Vagina (tissue), 2 donors: Measurements from ENCODE around the gene TGFA. TPM values are rescaled to one million over a fixed set of nuclear protein-coding genes. Genes with fewer than 3 reads are reported as not detected.

Experiments
- DNase-seq, 2 donors: peaks; one replicate each; pipeline ENCODE4 v3.0.0-alpha.2; 2017; ENCODE audit errors: extremely low spot score in 2 of 2
- H3K27ac ChIP-seq: fragments of 200-600 bp; sonication (generic); one replicate; pipeline ENCODE4 v1.5.1; 2019
- H3K27me3 ChIP-seq: fragments of 200-600 bp; sonication (generic); one replicate; pipeline ENCODE4 v1.5.1; 2019
- H3K36me3 ChIP-seq, 2 donors: fragments of 200-600 bp; sonication (generic); one replicate each; pipeline ENCODE4 v1.5.1; 2017 to 2019
- H3K4me1 ChIP-seq: fragments of 200-600 bp; sonication (generic); one replicate; pipeline ENCODE4 v1.5.1; 2019
- H3K4me3 ChIP-seq, 2 donors: fragments of 200-600 bp; sonication (generic); 1 replicate in 1 of 2; 2 replicates in 1 of 2; pipeline ENCODE4 v1.5.1; 2016 to 2019
- H3K9me3 ChIP-seq: fragments of 200-600 bp; sonication (generic); one replicate; pipeline ENCODE4 v1.5.1; 2019
- POLR2A ChIP-seq, 2 donors: fragments of 450-650 bp; IDR thresholded peaks; one replicate each; pipeline ENCODE4 v1.6.1; 2017; ENCODE audit warnings: antibody characterized with exemption in 2 of 2, mild to moderate bottlenecking in 2 of 2, moderate library complexity in 2 of 2
- POLR2AphosphoS5 ChIP-seq, 2 donors: sonication (generic); formaldehyde crosslinking; IDR thresholded peaks; one replicate each; pipeline ENCODE4 v1.9.0; 2017; ENCODE audit warnings: antibody characterized with exemption in 2 of 2, mild to moderate bottlenecking in 2 of 2, low read depth in 1 of 2; ENCODE audit not compliant: insufficient read depth in 1 of 2
- intact Hi-C: fragments of 100-400 bp; cut with DNase I; formaldehyde crosslinking; loops from one replicate; pipeline ENCODE4 v1.15.1; 2023
- total RNA-seq: library from RNA; depleted of rRNA; stranded (reverse); fragments of >200 nt; gene quantifications from one replicate; pipeline ENCODE4 v1.2.3, GENCODE V29; 2016
- TF ChIP-seq, protein P1 (sequence below), 3 experiments: fragments of 450-650 bp in 2 of 3; fragments of 200-600 bp in 1 of 3; sonication (generic) in 1 of 3; IDR thresholded peaks; one replicate each; pipeline ENCODE4 v1.5.1; 2017 to 2019; ENCODE audit warnings: antibody characterized with exemption in 3 of 3, mild to moderate bottlenecking in 2 of 3, moderate library complexity in 2 of 3

Gene TGFA
- total RNA-seq, 1 donor from 2014 or later: 27.7 TPM

DNA sequence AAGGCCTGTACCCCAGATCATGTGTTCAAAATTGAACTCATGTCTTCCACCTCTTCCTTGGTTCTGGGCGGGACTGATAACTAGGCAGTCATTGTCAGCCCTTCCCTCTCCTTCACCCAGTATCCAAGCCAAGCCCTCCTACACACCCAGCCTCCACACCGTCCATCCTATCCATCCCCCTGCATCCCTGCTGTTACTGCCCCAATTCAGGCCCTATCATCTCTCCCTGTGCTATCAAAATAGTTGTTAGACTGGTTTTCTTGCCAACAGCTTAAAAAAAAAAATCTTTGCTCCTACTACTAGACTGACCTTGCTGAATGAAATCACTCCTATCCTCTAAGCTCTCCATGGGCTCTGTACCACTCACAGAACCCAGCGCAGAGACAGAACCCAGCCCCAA is 32.8 kb downstream of the TGFA start:
- Histone ChIP-seq H3K9me3 (no peaks in the 10 kb centered on the region), H3K4me3 (no peak overlapping the region), H3K36me3 (no peaks in the 10 kb centered on the region), H3K27me3 (no peaks in the 10 kb centered on the region), H3K4me1 (peaks cover 36% of the 10 kb centered on the region), H3K27ac (no peak overlapping the region)
- peak in 1 of 2 donors; percentile 42 for DNase-seq
- TF ChIP-seq, protein P1, sequence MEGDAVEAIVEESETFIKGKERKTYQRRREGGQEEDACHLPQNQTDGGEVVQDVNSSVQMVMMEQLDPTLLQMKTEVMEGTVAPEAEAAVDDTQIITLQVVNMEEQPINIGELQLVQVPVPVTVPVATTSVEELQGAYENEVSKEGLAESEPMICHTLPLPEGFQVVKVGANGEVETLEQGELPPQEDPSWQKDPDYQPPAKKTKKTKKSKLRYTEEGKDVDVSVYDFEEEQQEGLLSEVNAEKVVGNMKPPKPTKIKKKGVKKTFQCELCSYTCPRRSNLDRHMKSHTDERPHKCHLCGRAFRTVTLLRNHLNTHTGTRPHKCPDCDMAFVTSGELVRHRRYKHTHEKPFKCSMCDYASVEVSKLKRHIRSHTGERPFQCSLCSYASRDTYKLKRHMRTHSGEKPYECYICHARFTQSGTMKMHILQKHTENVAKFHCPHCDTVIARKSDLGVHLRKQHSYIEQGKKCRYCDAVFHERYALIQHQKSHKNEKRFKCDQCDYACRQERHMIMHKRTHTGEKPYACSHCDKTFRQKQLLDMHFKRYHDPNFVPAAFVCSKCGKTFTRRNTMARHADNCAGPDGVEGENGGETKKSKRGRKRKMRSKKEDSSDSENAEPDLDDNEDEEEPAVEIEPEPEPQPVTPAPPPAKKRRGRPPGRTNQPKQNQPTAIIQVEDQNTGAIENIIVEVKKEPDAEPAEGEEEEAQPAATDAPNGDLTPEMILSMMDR (IDR thresholded peaks at IDR 0.05): no peak
- TF ChIP-seq POLR2A (IDR thresholded peaks at IDR 0.05) (no peak), POLR2AphosphoS5 (IDR thresholded peaks at IDR 0.05; ENCODE audit: insufficient read depth in 1 of 2, low read depth in 1 of 2) (no peak)
- intact Hi-C loops: no loop called here

DNA sequence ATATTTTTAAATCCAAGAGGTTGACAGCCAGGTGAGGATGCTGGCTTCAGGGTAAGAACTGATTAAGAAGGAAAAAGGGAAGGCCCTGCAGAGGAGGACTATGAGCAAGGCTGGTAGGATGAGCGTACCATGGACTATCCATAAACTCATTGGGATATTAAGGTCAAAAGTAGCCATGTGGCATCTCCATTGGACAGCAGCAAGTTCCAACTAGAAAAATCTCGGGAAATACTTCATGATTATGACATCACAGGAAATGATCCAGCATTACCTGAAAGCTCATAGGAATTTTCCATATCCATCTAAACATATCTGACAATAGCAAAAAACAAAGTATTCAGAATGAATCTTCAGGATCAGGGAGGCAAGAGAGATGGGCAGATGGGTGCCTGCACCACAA is 34.2 kb downstream of the TGFA start:
- TF ChIP-seq POLR2A (IDR thresholded peaks at IDR 0.05) (no peak), POLR2AphosphoS5 (IDR thresholded peaks at IDR 0.05; ENCODE audit: insufficient read depth in 1 of 2, low read depth in 1 of 2) (no peak)
- TF ChIP-seq, protein P1 (IDR thresholded peaks at IDR 0.05): no peak
- H3K27ac ChIP-seq: no peak overlapping the region
- no peaks in the 10 kb centered on the region for H3K9me3 ChIP-seq
- peak in 1 of 2 donors; percentile 16 for DNase-seq
- intact Hi-C loops: no loop called here
- peaks cover 34% of the 10 kb centered on the region for H3K4me1 ChIP-seq
- no peaks in the 10 kb centered on the region for H3K27me3 ChIP-seq
- H3K4me3 ChIP-seq: no peak overlapping the region
- no peaks in the 10 kb centered on the region for H3K36me3 ChIP-seq

DNA sequence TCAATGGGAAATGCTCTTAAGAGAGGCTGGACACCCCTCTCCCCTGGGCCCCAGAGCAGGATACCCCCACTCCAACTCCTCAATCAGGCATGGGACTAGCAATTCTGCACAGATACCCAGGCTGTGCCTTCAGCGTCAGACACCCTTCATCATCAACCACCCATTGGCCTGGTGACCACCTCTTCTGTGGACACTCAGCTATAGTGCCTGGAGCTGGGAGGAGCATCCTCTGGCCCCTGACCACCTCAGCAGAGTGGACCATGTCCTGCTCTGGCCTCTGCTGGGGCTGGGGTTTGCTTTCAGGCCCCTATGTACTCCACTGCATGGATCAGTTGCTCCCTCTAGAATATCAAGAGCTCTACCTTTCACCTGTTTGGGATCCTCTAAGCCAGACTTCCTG is 35.1 kb downstream of the TGFA start:
- Histone ChIP-seq H3K4me1 (peaks cover 25% of the 10 kb centered on the region), H3K9me3 (no peaks in the 10 kb centered on the region), H3K36me3 (no peaks in the 10 kb centered on the region), H3K27me3 (no peaks in the 10 kb centered on the region), H3K27ac (no peak overlapping the region), H3K4me3 (no peak overlapping the region)
- TF ChIP-seq POLR2A (IDR thresholded peaks at IDR 0.05) (no peak), POLR2AphosphoS5 (IDR thresholded peaks at IDR 0.05; ENCODE audit: insufficient read depth in 1 of 2, low read depth in 1 of 2) (no peak)
- TF ChIP-seq, protein P1 (IDR thresholded peaks at IDR 0.05): no peak
- intact Hi-C loops: no loop called here
- DNase-seq: peak in 1 of 2 donors; percentile 49

DNA sequence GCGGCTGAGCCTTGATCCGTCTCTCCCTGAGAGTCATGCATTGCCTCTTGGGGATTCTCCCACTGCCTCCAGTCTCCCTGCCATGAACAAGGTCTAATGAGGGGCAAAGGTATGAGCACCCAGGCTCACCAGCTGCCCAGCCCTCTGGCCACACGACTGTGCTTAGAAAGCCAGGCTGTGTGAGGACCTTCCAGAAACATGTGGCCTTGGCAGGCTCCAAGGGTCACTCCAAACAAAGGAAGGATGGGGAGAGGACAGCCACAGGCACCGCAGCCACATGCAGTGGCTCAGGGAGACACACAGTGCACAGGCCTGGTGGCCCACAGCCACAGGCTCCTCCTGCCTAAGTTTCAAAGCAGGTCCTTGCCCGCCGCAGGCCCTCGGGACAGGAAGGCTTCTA is 35.8 kb downstream of the TGFA start:
- H3K36me3 ChIP-seq: no peaks in the 10 kb centered on the region
- H3K4me3 ChIP-seq: no peak overlapping the region
- H3K27ac ChIP-seq: no peak overlapping the region
- intact Hi-C loops: no loop called here
- TF ChIP-seq, protein P1 (IDR thresholded peaks at IDR 0.05): no peak
- TF ChIP-seq POLR2A (IDR thresholded peaks at IDR 0.05): no peak
- no peak for TF ChIP-seq POLR2AphosphoS5 (IDR thresholded peaks at IDR 0.05; ENCODE audit: insufficient read depth in 1 of 2, low read depth in 1 of 2)
- peaks cover 21% of the 10 kb centered on the region for H3K4me1 ChIP-seq
- H3K27me3 ChIP-seq: no peaks in the 10 kb centered on the region
- H3K9me3 ChIP-seq: no peaks in the 10 kb centered on the region
- no peak for DNase-seq

DNA sequence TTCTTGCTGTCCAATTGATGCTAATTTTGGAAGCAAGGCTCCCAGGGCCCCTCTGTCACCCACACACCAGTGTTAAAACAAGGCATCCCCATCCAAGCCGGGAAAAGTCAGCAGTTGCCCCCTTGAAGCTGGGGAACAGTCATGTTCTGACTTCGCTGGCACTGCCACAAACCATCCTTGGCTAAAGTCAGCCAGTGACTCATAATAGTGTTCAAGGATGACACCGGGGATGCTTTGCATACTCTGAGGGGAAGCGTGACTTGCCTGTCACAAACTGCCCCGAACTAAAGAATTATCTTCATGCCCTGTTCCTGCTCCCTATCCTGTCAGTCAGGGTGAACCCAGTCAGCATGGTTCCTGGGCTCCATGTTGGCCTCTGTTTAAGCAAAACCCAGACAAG is 37.0 kb downstream of the TGFA start:
- H3K4me1 ChIP-seq: peaks cover 21% of the 10 kb centered on the region
- intact Hi-C loops: no loop called here
- no peak overlapping the region for H3K4me3 ChIP-seq
- H3K27ac ChIP-seq: no peak overlapping the region
- H3K27me3 ChIP-seq: no peaks in the 10 kb centered on the region
- no peaks in the 10 kb centered on the region for H3K36me3 ChIP-seq
- DNase-seq: peak in 1 of 2 donors; percentile 76
- no peaks in the 10 kb centered on the region for H3K9me3 ChIP-seq
- TF ChIP-seq POLR2A (IDR thresholded peaks at IDR 0.05) (no peak), POLR2AphosphoS5 (IDR thresholded peaks at IDR 0.05; ENCODE audit: insufficient read depth in 1 of 2, low read depth in 1 of 2) (no peak)
- TF ChIP-seq, protein P1 (IDR thresholded peaks at IDR 0.05): no peak
